ENCODE data around the gene RPA1. TPM values are rescaled to one million over a fixed set of nuclear protein-coding genes. Genes with fewer than 3 reads are reported as not detected.

RPA1 gene
- polyA plus RNA-seq, 3 donors, result 18.5 to 27.4 (median 23.8) TPM

GRCh38 chr17:1905190-1905913 lies 75.5 kb downstream of the RPA1 start:
- Mint-ChIP-seq H3K27ac (peak overlapping the region in 1 of 7 donors; percentile 23), H3K4me3 (peak overlapping the region in 1 of 2 donors; percentile 70), H3K4me1 (peaks cover 9% of the 10 kb centered on the region), H3K9me3 (peaks cover 0 to 10% (median 3%) of the 10 kb centered on the region in 7 donors), H3K36me3 (peaks cover 0 to 3% of the 10 kb centered on the region in 2 donors), H3K27me3 (ENCODE audit: low read depth in 3 of 3) (peaks cover 59 to 72% (median 61%) of the 10 kb centered on the region in 3 donors)
- Histone ChIP-seq H3K4me1 (ENCODE audit: control insufficient read depth in 1 of 2, insufficient read depth in 2 of 2, low read length in 2 of 2) (peaks cover 4 to 9% of the 10 kb centered on the region in 2 donors), H3K27me3 (ENCODE audit: control insufficient read depth in 2 of 2, insufficient read depth in 2 of 2, low read length in 2 of 2) (peaks cover 54 to 63% of the 10 kb centered on the region in 2 donors), H3K4me3 (replicated peaks in 1 of 3; ENCODE audit: low read depth in 2 of 3, low read length in 3 of 3) (no peak overlapping the region), H3K27ac (ENCODE audit: low read depth in 1 of 2, low read length in 2 of 2) (no peak overlapping the region), H3K36me3 (replicated peaks in 1 of 2; ENCODE audit: control insufficient read depth in 1 of 2, insufficient read depth in 2 of 2, low read length in 2 of 2) (no peaks in the 10 kb centered on the region), H3K9ac (ENCODE audit: insufficient read depth, low read length, poor library complexity, severe bottlenecking) (no peak overlapping the region), H4K20me1 (ENCODE audit: insufficient read depth, low read length) (no peaks in the 10 kb centered on the region), H3K79me2 (ENCODE audit: insufficient read depth, low read length) (no peaks in the 10 kb centered on the region), H2AFZ (ENCODE audit: insufficient read depth, low read depth, low read length, poor library complexity, severe bottlenecking) (no peak overlapping the region), H3K4me2 (replicated peaks; ENCODE audit: extremely low read depth, low read length, poor library complexity, severe bottlenecking) (no peak overlapping the region), H3K9me3 (replicated peaks in 1 of 2; ENCODE audit: control insufficient read depth in 1 of 2, insufficient read depth in 1 of 2, low read length in 2 of 2) (peaks cover 0 to 11% of the 10 kb centered on the region in 2 donors)
- WGBS (ENCODE audit: insufficient coverage), result 40% methylated on average over 21 of the region's 25 CpGs
- no peak for DNase-seq
- intact Hi-C loops (cut with micrococcal nuclease), result loop anchor here in 1 of 2 donors (10.0 kb wide), 1 partner anchor 339 kb away; no protein-coding TSS in a partner anchor
- TF ChIP-seq CTCF (IDR thresholded peaks at IDR 0.05), result no peak

GRCh38 chr17:1906662-1907101 lies 76.9 kb downstream of the RPA1 start:
- Histone ChIP-seq H3K4me1 (ENCODE audit: control insufficient read depth in 1 of 2, insufficient read depth in 2 of 2, low read length in 2 of 2) (peaks cover 4 to 9% of the 10 kb centered on the region in 2 donors), H4K20me1 (ENCODE audit: insufficient read depth, low read length) (no peaks in the 10 kb centered on the region), H3K79me2 (ENCODE audit: insufficient read depth, low read length) (no peaks in the 10 kb centered on the region), H3K4me3 (replicated peaks in 1 of 3; ENCODE audit: low read depth in 2 of 3, low read length in 3 of 3) (no peak overlapping the region), H3K9me3 (replicated peaks in 1 of 2; ENCODE audit: control insufficient read depth in 1 of 2, insufficient read depth in 1 of 2, low read length in 2 of 2) (peaks cover 0 to 11% of the 10 kb centered on the region in 2 donors), H3K4me2 (replicated peaks; ENCODE audit: extremely low read depth, low read length, poor library complexity, severe bottlenecking) (no peak overlapping the region), H3K36me3 (replicated peaks in 1 of 2; ENCODE audit: control insufficient read depth in 1 of 2, insufficient read depth in 2 of 2, low read length in 2 of 2) (no peaks in the 10 kb centered on the region), H3K27ac (ENCODE audit: low read depth in 1 of 2, low read length in 2 of 2) (no peak overlapping the region), H3K27me3 (ENCODE audit: control insufficient read depth in 2 of 2, insufficient read depth in 2 of 2, low read length in 2 of 2) (peaks cover 54 to 66% of the 10 kb centered on the region in 2 donors), H2AFZ (ENCODE audit: insufficient read depth, low read depth, low read length, poor library complexity, severe bottlenecking) (no peak overlapping the region), H3K9ac (ENCODE audit: insufficient read depth, low read length, poor library complexity, severe bottlenecking) (no peak overlapping the region)
- peaks cover 0 to 10% (median 3%) of the 10 kb centered on the region in 7 donors for H3K9me3 Mint-ChIP-seq
- H3K27me3 Mint-ChIP-seq (ENCODE audit: low read depth in 3 of 3), result peaks cover 59 to 83% (median 71%) of the 10 kb centered on the region in 3 donors
- H3K4me1 Mint-ChIP-seq, result peaks cover 9% of the 10 kb centered on the region
- no peak overlapping the region for H3K27ac Mint-ChIP-seq
- peaks cover 0 to 3% of the 10 kb centered on the region in 2 donors for H3K36me3 Mint-ChIP-seq
- no peak for DNase-seq
- intact Hi-C loops (cut with micrococcal nuclease), result loop anchor here in 1 of 2 donors (10.0 kb wide), 1 partner anchor 338 kb away; no protein-coding TSS in a partner anchor
- TF ChIP-seq CTCF (IDR thresholded peaks at IDR 0.05), result no peak
- peak overlapping the region in 1 of 2 donors; percentile 70 for H3K4me3 Mint-ChIP-seq
- WGBS (ENCODE audit: insufficient coverage), result 100% methylated on average over 2 of the region's 8 CpGs

Data from CD14-positive monocyte (primary cell).